CD4-positive, CD25-positive, alpha-beta regulatory T cell (primary cell): ENCODE results near the gene SLC5A5. TPM values are rescaled to one million over a fixed set of nuclear protein-coding genes. Genes with fewer than 3 reads are reported as not detected.
"Not testable (repeated sequence)": the region's sequence is repeated elsewhere in the genome, so short reads cannot be mapped to it uniquely, and the experiment has no call there.

Source experiments
- ATAC-seq, 2 donors: fragments of 150-1000 bp; cut with Tn5 transposase; one replicate each; pipeline ENCODE4 v1.10.0; 2021; ENCODE audit warnings: low read depth in 2 of 2, moderate number of reproducible peaks in 2 of 2, moderate library complexity in 1 of 2
- DNase-seq, 3 donors: peaks; one replicate each; pipeline versions ENCODE4 v3.0.0 to v3.0.0-alpha.2; 2012 to 2022; ENCODE audit warnings: mixed read lengths in 1 of 3
- H3K27ac ChIP-seq: one replicate; pipeline ENCODE4 v1.7.0; 2013; ENCODE audit warnings: mild to moderate bottlenecking, low read length; ENCODE audit not compliant: insufficient read depth, poor library complexity, severe bottlenecking
- H3K27me3 ChIP-seq: one replicate; pipeline ENCODE4 v1.7.0; 2013; ENCODE audit warnings: low read length; ENCODE audit not compliant: control insufficient read depth, insufficient read depth
- H3K36me3 ChIP-seq: one replicate; pipeline ENCODE4 v1.7.0; 2013; ENCODE audit warnings: mild to moderate bottlenecking, low read length, moderate library complexity; ENCODE audit not compliant: control insufficient read depth, insufficient read depth
- H3K4me1 ChIP-seq: 2 replicates; pipeline ENCODE4 v1.7.0; 2013; ENCODE audit warnings: mild to moderate bottlenecking, low read length; ENCODE audit not compliant: insufficient read depth, control insufficient read depth, poor library complexity, severe bottlenecking
- H3K4me3 ChIP-seq: one replicate; pipeline ENCODE4 v1.7.0; 2013; ENCODE audit warnings: low read depth, mild to moderate bottlenecking, low read length, moderate library complexity
- H3K9me3 ChIP-seq, 2 experiments: 1 replicate in 1 of 2; 2 replicates in 1 of 2; pipeline ENCODE4 v1.7.0; 2013; ENCODE audit warnings: low read length in 2 of 2, mild to moderate bottlenecking in 1 of 2, moderate library complexity in 1 of 2; ENCODE audit not compliant: control insufficient read depth in 2 of 2
- H3K27ac Mint-ChIP-seq, 3 donors: one replicate each; pipeline ENCODE4 v1.8.0; 2020 to 2022; ENCODE audit warnings: mild to moderate bottlenecking in 3 of 3, mixed read lengths in 3 of 3, moderate library complexity in 2 of 3
- H3K27me3 Mint-ChIP-seq: one replicate; pipeline ENCODE4 v1.8.0; 2022; ENCODE audit warnings: mild to moderate bottlenecking, mixed read lengths
- H3K36me3 Mint-ChIP-seq: one replicate; pipeline ENCODE4 v1.8.0; 2020; ENCODE audit warnings: mixed read lengths
- H3K4me1 Mint-ChIP-seq, 4 donors: one replicate each; pipeline ENCODE4 v1.8.0; 2020 to 2022; ENCODE audit warnings: mixed read lengths in 4 of 4, mild to moderate bottlenecking in 1 of 4
- H3K4me3 Mint-ChIP-seq, 4 donors: one replicate each; pipeline ENCODE4 v1.8.0; 2020 to 2022; ENCODE audit warnings: mild to moderate bottlenecking in 4 of 4, mixed read lengths in 4 of 4, moderate library complexity in 3 of 4
- H3K9me3 Mint-ChIP-seq, 7 donors: one replicate each; pipeline ENCODE4 v1.8.0; 2020 to 2022; ENCODE audit warnings: mixed read lengths in 7 of 7, mild to moderate bottlenecking in 3 of 7, moderate library complexity in 2 of 7
- polyA plus RNA-seq, 4 donors: library from polyadenylated mRNA; unstranded; fragments of 300-500 nt; fragmentation: Illumina TruSeq; gene quantifications; one replicate each; pipeline ENCODE4 v1.2.3, GENCODE V29; 2021
- total RNA-seq: library from RNA; stranded (reverse); gene quantifications from one replicate; pipeline ENCODE4 v1.2.3, GENCODE V29; 2022

SLC5A5 gene
- total and polyA plus RNA-seq, 5 donors from 2014 or later: 0.76 to 1.8 (median 1.2) TPM

DNA sequence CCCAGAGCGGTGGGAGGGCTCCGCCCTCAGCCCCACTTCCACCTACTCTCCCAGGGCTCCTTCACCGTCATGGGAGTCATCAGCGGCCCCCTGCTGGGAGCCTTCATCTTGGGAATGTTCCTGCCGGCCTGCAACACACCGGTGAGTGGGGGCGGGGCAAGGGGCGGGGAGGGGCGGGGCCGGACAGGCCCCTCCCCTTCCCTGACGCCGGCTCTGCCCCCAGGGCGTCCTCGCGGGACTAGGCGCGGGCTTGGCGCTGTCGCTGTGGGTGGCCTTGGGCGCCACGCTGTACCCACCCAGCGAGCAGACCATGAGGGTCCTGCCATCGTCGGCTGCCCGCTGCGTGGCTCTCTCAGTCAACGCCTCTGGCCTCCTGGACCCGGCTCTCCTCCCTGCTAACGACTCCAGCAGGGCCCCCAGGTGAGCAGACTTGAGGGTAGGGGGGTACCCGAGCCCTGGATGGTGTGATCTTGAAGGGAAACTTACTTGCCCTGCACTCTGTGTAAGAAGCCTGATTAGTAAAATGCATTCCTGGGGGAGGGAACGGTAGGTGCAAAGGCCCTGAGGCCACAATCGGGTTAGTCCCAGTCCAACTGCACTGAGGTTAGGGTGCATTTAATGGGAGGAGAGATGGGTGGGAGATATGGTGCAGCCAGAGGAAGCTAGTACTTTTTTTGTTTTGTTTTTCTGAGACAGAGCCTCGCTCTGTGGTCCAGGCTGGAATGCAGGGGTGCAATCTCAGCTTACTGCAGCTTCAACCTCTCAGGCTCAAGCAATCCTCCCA, 12.1 kb downstream of the SLC5A5 start:
- H3K36me3 ChIP-seq: no peaks in the 10 kb centered on the region
- ATAC-seq (no peak), DNase-seq (no peak)
- H3K4me1 Mint-ChIP-seq: no peaks in the 10 kb centered on the region
- H3K9me3 Mint-ChIP-seq: peaks cover 0 to 1% (median 0%) of the 10 kb centered on the region in 7 donors
- no peaks in the 10 kb centered on the region for H3K27me3 Mint-ChIP-seq
- H3K27ac Mint-ChIP-seq: no peak overlapping the region
- H3K4me3 Mint-ChIP-seq: no peak overlapping the region
- no peak overlapping the region for H3K27ac ChIP-seq
- no peak overlapping the region for H3K4me3 ChIP-seq
- H3K9me3 ChIP-seq: no peaks in the 10 kb centered on the region
- H3K27me3 ChIP-seq: no peaks in the 10 kb centered on the region
- peaks cover 7% of the 10 kb centered on the region for H3K36me3 Mint-ChIP-seq
- no peaks in the 10 kb centered on the region for H3K4me1 ChIP-seq

DNA sequence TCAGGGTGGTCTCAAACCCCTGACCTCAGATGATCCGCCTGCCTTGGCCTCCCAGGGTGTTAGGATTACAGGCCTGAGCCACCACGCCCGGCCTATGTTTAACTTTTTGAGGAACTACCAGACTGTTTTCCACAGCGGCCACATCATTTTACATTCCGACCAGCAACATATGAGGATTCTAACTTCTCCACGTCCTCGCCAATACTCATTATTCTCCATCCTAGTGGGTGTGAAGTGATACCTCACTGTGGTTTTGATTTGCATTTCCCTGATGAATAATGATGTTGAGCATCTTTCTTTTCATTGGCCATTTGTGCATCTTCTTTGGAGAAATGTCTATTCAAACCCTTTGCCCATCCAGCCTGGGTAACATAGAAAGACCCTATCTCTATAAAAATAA, 14.8 kb downstream of the SLC5A5 start:
- ATAC-seq (no peak), DNase-seq (no peak)
- Mint-ChIP-seq H3K27me3 (no peaks in the 10 kb centered on the region), H3K27ac (no peak overlapping the region), H3K4me3 (no peak overlapping the region), H3K4me1 (no peaks in the 10 kb centered on the region), H3K9me3 (peaks cover 0 to 1% (median 0%) of the 10 kb centered on the region in 7 donors), H3K36me3 (peaks cover 11% of the 10 kb centered on the region)
- H3K36me3 ChIP-seq: no peaks in the 10 kb centered on the region
- no peaks in the 10 kb centered on the region for H3K4me1 ChIP-seq
- no peaks in the 10 kb centered on the region for H3K27me3 ChIP-seq
- H3K27ac ChIP-seq: no peak overlapping the region
- H3K4me3 ChIP-seq: no peak overlapping the region
- H3K9me3 ChIP-seq: no peaks in the 10 kb centered on the region

DNA sequence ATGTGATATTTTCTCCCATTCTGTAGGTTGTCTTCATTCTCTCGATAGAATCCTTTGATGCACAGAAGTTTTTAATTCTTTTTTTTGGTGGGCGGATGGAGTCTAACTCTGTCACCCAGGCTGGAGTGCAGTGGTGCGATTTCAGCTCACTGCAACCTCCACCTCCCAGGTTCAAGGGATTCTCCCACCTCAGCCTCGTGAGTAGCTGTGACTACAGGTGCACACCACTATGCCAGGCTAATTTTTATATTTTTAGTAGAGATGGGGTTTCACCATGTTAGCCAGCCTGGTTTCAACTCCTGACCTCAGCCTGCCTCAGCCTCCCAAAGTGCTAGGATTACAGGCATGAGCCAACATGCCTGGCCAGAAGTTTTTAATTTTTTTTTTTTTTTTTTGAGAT, 15.5 kb downstream of the SLC5A5 start:
- not testable (repeated sequence) for ATAC-seq, H3K27me3 ChIP-seq, H3K4me1 Mint-ChIP-seq, H3K36me3 ChIP-seq, H3K9me3 ChIP-seq, DNase-seq, H3K4me3 Mint-ChIP-seq, H3K9me3 Mint-ChIP-seq, H3K27me3 Mint-ChIP-seq, H3K27ac ChIP-seq, H3K27ac Mint-ChIP-seq, H3K4me3 ChIP-seq, H3K4me1 ChIP-seq
- H3K36me3 Mint-ChIP-seq: peaks cover 11% of the 10 kb centered on the region

DNA sequence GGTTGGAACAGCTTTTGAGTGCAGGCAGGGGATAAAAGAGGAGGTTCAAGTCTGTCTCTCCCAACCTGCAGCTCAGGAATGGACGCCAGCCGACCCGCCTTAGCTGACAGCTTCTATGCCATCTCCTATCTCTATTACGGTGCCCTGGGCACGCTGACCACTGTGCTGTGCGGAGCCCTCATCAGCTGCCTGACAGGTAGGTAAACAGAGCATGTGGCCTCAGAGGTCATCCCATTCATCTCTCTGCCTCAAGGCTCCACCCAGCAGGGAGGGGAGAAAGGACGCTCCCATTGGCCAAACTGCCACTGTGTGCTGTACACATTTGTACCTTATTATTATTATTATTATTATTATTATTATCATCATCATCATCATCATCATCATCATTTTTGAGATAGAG, 16.5 kb downstream of the SLC5A5 start:
- ATAC-seq: no peak

DNA sequence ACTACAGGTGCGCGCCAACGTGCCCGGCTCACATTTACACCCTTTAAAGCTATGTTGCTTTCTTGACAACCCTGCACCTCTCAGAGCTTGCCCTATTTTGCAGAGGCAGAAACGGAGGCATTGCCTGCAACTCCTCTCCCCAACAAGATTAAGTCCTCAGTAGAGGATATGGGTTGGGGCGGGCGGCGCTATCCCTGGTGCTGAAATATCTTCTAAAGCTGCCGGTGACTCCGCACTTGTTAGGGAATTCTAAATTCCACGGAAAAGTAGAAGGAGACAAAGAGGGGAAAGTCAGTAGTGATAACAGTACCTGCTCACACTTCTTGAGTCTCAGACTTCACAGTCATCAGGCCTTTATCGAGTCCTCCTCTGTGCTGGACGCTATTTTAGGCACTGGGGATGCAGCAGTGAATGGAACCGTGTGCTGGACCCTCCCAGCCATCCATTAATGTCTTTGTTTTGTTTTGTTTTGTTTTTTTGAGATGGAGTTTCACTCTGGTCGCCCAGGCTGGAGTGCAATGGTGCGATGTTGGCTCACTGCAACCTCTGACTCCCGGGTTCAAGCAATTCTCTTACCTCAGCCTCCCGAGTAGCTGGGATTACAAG, 18.0 kb downstream of the SLC5A5 start:
- H3K9me3 ChIP-seq: no peaks in the 10 kb centered on the region
- Mint-ChIP-seq H3K27ac (no peak overlapping the region), H3K27me3 (no peaks in the 10 kb centered on the region), H3K36me3 (peaks cover 11% of the 10 kb centered on the region), H3K9me3 (peaks cover 0 to 1% (median 0%) of the 10 kb centered on the region in 7 donors), H3K4me3 (no peak overlapping the region), H3K4me1 (no peaks in the 10 kb centered on the region)
- no peak overlapping the region for H3K27ac ChIP-seq
- ATAC-seq: no peak
- H3K4me1 ChIP-seq: no peaks in the 10 kb centered on the region
- no peaks in the 10 kb centered on the region for H3K27me3 ChIP-seq
- no peak for DNase-seq
- H3K4me3 ChIP-seq: no peak overlapping the region
- H3K36me3 ChIP-seq: no peaks in the 10 kb centered on the region

More for the DNA sequence above, 16.5 kb downstream of the SLC5A5 start:
- H3K4me1 Mint-ChIP-seq: no peaks in the 10 kb centered on the region
- H3K9me3 Mint-ChIP-seq: peaks cover 0 to 1% (median 0%) of the 10 kb centered on the region in 7 donors
- H3K27ac ChIP-seq: no peak overlapping the region
- H3K27ac Mint-ChIP-seq: no peak overlapping the region
- no peak overlapping the region for H3K4me3 ChIP-seq
- no peaks in the 10 kb centered on the region for H3K36me3 ChIP-seq
- DNase-seq: no peak
- H3K4me1 ChIP-seq: no peaks in the 10 kb centered on the region
- H3K27me3 Mint-ChIP-seq: no peaks in the 10 kb centered on the region
- H3K4me3 Mint-ChIP-seq: no peak overlapping the region
- peaks cover 11% of the 10 kb centered on the region for H3K36me3 Mint-ChIP-seq
- no peaks in the 10 kb centered on the region for H3K27me3 ChIP-seq
- H3K9me3 ChIP-seq: no peaks in the 10 kb centered on the region

DNA sequence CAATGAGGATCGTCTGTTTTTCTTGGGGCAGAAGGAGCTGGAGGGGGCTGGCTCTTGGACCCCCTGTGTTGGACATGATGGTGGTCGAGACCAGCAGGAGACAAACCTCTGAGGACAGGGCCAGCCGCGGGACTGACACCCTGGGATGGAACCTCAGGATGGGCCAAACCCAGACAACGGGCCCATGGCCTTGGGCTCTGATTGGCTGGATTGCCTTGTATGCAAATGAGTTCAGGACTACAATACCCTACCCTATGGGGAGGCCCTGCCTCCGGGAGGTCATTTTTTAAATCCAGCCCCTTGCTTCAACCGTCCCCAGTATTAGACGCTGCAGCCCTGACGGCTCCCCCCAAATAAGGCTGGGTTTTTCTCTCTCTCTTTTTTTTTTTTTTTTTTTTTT, 22.0 kb downstream of the SLC5A5 start:
- peaks cover 3% of the 10 kb centered on the region for H3K36me3 Mint-ChIP-seq
- H3K4me1 Mint-ChIP-seq: no peaks in the 10 kb centered on the region
- H3K27ac ChIP-seq: no peak overlapping the region
- H3K27me3 ChIP-seq: no peaks in the 10 kb centered on the region
- no peaks in the 10 kb centered on the region for H3K9me3 Mint-ChIP-seq
- no peaks in the 10 kb centered on the region for H3K9me3 ChIP-seq
- H3K4me3 Mint-ChIP-seq: no peak overlapping the region
- no peak overlapping the region for H3K4me3 ChIP-seq
- no peak overlapping the region for H3K27ac Mint-ChIP-seq
- no peaks in the 10 kb centered on the region for H3K4me1 ChIP-seq
- no peaks in the 10 kb centered on the region for H3K36me3 ChIP-seq
- ATAC-seq (no peak), DNase-seq (no peak)
- H3K27me3 Mint-ChIP-seq: peaks cover 5% of the 10 kb centered on the region

DNA sequence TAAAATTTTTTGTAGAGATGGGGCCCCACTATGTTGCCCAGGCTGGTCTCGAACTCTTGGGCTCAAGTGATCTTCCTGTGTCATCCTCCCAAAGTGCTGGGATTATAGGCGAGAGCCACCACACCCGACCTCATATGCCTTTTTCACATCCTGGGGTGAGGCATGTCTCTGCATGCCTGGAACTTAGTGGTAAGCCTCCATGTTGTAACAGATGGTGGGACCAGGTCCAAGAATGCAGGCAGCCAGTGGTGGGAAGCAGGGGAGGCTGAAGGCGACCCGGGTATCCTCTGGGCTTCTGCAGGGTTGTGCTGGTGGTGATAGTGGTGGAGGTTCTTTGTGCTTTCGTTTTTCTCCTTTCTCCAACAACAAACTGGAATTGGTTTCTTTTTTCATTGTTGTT, 31.0 kb downstream of the SLC5A5 start:
- peaks cover 29% of the 10 kb centered on the region for H3K27me3 Mint-ChIP-seq
- ATAC-seq: no peak

DNA sequence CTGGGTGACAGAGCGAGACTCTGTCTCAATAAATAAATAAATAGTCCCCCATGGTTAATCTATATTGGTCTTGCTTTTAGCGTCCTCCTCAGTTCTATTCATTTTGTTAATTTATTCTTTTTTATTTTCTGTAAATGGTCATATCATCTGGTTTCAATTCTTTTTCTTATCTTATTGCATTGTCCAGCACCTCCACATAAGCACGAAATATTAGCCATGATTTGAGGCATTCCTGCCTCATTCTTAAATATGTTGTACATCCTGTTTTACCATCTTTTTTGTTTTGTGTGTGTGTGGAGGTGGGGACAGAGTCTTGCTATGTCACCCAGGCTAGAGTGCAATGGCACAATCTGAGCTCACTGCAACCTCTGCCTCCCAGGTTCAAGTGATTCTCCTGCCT, 36.5 kb downstream of the SLC5A5 start:
- Mint-ChIP-seq H3K4me1 (no peaks in the 10 kb centered on the region), H3K27me3 (peaks cover 10% of the 10 kb centered on the region), H3K27ac (no peak overlapping the region), H3K9me3 (peaks cover 0 to 5% (median 0%) of the 10 kb centered on the region in 7 donors), H3K36me3 (no peaks in the 10 kb centered on the region), H3K4me3 (peak overlapping the region in 1 of 4 donors; percentile 38)
- Histone ChIP-seq H3K9me3 (peaks cover 5 to 8% of the 10 kb centered on the region in 2 experiments), H3K27ac (no peak overlapping the region), H3K4me3 (no peak overlapping the region), H3K4me1 (no peaks in the 10 kb centered on the region), H3K36me3 (no peaks in the 10 kb centered on the region), H3K27me3 (no peaks in the 10 kb centered on the region)
- ATAC-seq (no peak), DNase-seq (no peak)

More for the DNA sequence above, 31.0 kb downstream of the SLC5A5 start:
- Histone ChIP-seq H3K27me3 (no peaks in the 10 kb centered on the region), H3K4me1 (no peaks in the 10 kb centered on the region), H3K36me3 (no peaks in the 10 kb centered on the region), H3K9me3 (no peaks in the 10 kb centered on the region), H3K4me3 (no peak overlapping the region), H3K27ac (no peak overlapping the region)
- H3K36me3 Mint-ChIP-seq: no peaks in the 10 kb centered on the region
- H3K4me3 Mint-ChIP-seq: no peak overlapping the region
- peak overlapping the region in 1 of 3 donors; percentile 82 for H3K27ac Mint-ChIP-seq
- H3K4me1 Mint-ChIP-seq: no peaks in the 10 kb centered on the region
- no peak for DNase-seq
- no peaks in the 10 kb centered on the region for H3K9me3 Mint-ChIP-seq
